HG03095 (cell line): Measurements from ENCODE around the gene PPP3CB.

Experiments
- ATAC-seq: cut with Tn5 transposase; IDR thresholded peaks from one replicate; pipeline ENCODE4 v1.9.1; 2021; ENCODE audit warnings: moderate library complexity; ENCODE audit not compliant: unreplicated experiment

Gene PPP3CB

GRCh38 chr10:73485320-73485719 is 10.5 kb downstream of the PPP3CB start:
- ATAC-seq, result no peak

GRCh38 chr10:73480158-73480557 is 15.7 kb downstream of the PPP3CB start:
- no peak for ATAC-seq

- ATAC-seq, result no peak
Measured at GRCh38 chr10:73478636-73479035, 17.2 kb downstream of the PPP3CB start.

- ATAC-seq, result no peak
Measured at GRCh38 chr10:73471226-73471625, 24.6 kb downstream of the PPP3CB start.

GRCh38 chr10:73469579-73469978 is 26.2 kb downstream of the PPP3CB start:
- ATAC-seq, result no peak

DNA sequence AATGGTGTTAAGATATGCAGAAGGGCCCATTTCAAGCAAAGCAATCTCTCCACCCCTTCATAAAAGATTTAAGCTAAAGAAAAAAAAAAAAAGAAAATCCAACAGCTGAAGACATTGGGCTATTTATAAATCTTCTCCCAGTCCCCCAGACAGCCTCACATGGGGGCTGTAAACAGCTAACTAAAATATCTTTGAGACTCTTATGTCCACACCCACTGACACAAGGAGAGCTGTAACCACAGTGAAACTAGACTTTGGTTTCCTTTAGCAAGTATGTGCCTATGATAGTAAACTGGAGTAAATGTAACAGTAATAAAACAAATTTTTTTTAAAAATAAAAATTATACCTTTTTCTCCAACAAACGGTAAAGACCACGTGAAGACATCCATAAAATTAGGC is 28.6 kb downstream of the PPP3CB start:
- no peak for ATAC-seq

DNA sequence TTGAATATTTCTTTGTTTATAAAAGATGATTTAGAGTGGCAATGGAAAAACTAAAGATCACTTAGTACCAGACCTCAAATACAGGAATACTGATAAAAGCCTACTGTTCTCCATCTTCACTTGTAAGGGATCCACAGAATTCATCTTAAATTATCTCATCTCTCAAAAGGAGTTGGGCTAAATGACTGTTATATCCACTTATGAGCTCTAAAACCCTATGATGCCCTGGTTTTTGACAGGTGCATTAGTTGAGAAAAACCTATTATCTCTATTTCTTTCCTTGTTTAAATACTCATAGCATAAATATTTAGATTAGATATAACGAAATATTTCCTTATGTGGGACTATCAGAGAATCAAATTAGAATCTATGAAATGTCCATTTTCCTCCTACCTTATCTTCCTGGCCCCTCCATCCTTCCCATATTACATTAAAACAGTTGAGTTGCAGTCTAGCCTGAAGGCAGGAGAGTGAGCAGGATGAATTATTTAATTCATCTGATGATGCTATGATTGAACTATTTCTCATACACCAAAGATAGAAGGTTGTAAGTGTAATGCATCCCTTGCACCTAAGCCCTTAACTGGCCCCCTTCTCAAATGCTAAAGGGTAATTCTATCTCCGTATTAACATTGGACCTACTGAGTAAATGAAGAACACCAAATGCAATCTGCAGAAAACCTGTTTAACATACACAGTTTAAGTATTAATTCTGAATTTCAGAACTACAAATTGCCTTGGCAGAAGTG is 29.7 kb downstream of the PPP3CB start:
- no peak for ATAC-seq

GRCh38 chr10:73460897-73461296 is 34.9 kb downstream of the PPP3CB start:
- ATAC-seq, result no peak

GRCh38 chr10:73459683-73460314 is 36.0 kb downstream of the PPP3CB start:
- no peak for ATAC-seq

- no peak for ATAC-seq
Measured at GRCh38 chr10:73456187-73456890, 39.5 kb downstream of the PPP3CB start.

DNA sequence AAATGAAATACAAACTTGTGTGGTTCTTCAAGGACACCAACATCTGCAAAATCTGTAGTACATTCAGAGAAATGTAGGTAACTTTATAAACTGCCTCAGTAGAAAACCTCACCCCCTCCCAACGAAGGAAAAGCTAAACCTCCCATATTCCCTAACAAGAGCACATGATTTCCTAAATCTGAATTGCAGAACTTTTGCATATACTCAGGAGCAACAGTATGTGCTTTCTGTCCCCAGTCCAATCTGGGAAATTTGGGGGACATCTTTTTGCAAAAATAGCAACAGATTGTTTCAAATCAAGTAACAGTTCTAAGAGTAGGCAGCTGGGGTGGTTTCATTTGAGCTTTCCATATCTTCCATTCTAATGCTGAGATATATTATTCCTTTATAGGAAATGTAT is 46.7 kb downstream of the PPP3CB start:
- ATAC-seq, result no peak

GRCh38 chr10:73448384-73448783 is 47.4 kb downstream of the PPP3CB start:
- no peak for ATAC-seq

DNA sequence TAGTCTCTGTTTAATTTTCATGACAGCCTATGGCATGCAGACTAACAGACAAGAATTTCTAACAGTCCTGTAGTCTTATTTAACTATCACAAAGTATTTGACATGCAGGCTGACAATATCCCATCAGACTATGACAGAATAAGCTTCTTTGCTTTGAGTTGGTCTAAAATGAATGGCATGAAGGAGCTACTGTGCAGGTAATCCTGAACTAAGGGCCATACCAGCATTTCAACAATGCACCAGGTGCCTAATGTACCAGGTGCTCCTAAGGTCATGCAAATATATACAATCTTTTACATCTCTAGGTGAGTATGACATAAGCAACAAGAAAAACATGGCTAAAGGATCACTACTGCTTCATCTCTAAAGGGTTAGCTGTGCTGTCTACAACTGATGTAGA is 48.9 kb downstream of the PPP3CB start:
- no peak for ATAC-seq

DNA sequence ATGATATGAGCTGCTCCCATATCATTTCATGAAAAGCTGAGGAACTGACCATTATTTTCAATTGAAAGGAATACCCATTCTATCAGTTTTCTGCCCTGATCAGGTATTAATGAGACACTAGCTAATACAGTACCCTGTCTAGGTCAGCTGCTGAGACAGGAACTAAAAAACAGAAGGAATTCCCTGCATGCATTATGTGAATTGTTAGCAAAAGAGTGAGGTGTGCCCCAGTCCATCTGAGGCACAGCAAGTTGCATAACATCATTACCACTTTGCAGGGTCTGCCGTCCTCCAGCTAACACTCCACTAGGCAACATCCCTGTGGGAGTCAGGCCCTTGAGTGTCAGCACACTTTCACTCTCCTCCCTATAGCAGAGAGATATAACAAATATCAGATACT is 51.4 kb downstream of the PPP3CB start:
- no peak for ATAC-seq

- no peak for ATAC-seq
Measured at GRCh38 chr10:73439605-73440312, 56.1 kb downstream of the PPP3CB start.

GRCh38 chr10:73439055-73439454 is 56.8 kb downstream of the PPP3CB start:
- no peak for ATAC-seq

- ATAC-seq, result no peak
Measured at GRCh38 chr10:73433538-73433867, 62.3 kb downstream of the PPP3CB start, which contains the start of gene MSS51. MSS51 (minus strand) TSS chr10:73433561; CDS start chr10:73428284, 5,277 bp downstream.

DNA sequence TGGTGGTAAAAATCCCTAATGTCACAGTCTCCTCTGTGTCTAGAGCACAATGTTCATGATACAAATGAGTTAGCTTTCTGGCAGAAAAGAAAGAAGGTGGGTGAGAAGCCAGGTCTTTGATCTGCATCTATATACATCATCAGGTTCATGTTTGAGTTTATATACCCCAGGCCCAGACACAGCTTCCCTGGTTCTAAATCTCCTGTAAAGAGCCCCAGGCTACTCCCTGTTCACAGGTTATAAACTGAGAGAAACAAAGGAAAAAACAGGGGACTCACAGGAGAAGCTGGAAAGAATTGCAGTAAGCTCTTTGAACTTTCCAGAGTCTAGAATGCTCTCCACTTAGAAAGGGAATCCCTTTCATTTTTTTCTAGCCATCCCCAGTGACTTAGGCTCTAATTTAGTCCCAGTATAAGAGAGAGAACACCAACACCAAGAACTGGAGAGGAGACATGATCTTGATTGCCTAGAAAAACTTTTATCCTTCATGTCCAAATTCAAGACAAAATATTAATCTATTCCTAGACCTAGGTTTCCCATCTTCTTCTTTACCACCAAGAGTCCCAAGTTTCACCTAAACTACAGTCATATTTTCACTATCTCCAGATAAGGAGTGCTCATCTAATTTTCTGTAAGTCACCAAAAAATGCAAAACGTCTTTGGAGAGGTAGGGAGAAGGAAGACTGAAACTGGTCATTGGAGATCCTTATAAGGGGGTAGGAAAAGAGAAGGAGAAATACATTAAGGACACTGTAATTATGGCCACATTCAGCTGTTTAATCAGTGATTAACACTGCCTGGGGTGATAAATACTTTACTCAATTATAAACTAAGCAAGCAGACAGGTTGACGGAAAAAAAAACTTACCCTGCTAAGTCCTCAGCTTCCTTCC is 62.9 kb downstream of the PPP3CB start:
- no peak for ATAC-seq

DNA sequence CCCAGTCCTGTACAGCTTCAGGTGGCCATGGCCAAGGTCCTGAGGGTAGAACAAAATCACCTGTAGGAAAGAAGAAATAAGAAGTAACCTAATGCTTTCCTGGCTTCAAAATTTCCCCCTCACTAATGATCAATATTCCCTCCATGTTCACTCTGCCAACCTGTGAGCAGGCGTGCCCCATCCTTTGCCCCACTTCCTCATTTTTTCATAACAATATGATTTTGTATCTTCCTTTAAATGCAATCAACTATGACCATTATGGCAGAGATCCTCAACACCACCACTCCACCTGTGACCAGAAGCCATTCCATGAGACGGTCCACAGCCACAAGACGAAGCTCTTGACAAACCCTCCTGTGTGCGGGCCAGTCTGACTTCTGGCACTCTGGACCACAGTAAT is 69.5 kb downstream of the PPP3CB start:
- ATAC-seq, result no peak

DNA sequence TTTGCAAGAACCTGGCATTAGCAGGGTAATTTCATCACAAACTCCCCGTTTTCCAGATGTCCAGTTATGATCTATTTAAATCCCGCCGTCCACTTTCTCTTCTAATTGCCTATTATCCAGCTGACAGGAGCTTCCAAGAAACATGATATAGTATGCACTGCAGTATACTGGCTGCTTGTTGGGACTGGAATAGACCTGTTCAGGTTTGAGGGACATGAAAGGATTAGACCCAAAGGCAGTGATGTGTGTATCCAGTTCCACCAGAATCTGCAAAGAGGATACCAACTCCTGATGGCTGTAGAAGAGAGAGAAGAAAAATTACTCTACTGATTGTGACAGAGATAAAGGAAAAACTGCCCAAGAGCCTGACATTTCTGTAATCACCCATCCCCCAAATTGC is 71.3 kb downstream of the PPP3CB start:
- ATAC-seq, result no peak

DNA sequence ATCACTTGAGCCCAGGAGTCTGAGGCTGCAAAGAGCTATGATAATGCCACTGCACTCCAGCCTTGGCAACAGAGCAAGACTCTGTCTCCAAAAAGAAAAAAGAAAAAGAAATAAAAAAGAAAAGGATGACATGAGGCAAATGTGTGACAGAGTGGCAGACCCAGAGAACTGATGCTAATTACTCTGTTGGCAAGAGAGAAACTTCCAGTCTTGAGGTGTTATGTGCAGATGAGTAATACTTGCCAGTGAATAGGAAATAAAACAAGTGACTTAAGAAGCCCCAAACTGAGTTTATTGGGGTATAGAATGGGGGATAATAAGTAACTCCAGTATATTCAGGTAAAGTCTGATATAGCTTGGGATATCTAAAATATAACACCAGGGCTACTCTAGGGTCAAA is 72.5 kb downstream of the PPP3CB start:
- no peak for ATAC-seq
